GM23338 (cell line): ENCODE data around the gene BLOC1S6. TPM values are rescaled to one million over a fixed set of nuclear protein-coding genes. Genes with fewer than 3 reads are reported as not detected.

Experiments used
- ATAC-seq: fragments of 200-7000 bp; cut with Tn5 transposase; 3 replicates; pipeline ENCODE4 v1.9.1; 2020
- DNase-seq: peaks from one replicate; pipeline ENCODE4 v3.0.0-alpha.2; 2015; ENCODE audit warnings: low spot score
- H2AFZ ChIP-seq: fragments of 200-600 bp; sonication (generic); 2 replicates; pipeline ENCODE4 v1.8.0; 2016; ENCODE audit warnings: antibody characterized with exemption, mild to moderate bottlenecking, moderate library complexity
- H3F3A ChIP-seq: fragments of 200-600 bp; sonication (generic); replicated peaks from 2 replicates; pipeline ENCODE4 v1.8.0; 2017; ENCODE audit warnings: antibody characterized with exemption, mixed run types, low read depth
- H3K27ac ChIP-seq: fragments of 200-600 bp; sonication (generic); 2 replicates; pipeline ENCODE4 v1.6.1; 2016; ENCODE audit warnings: low read depth
- H3K27me3 ChIP-seq: fragments of 200-600 bp; sonication (generic); 2 replicates; pipeline ENCODE4 v1.8.0; 2016; ENCODE audit warnings: mild to moderate bottlenecking, mixed run types, moderate library complexity; ENCODE audit not compliant: insufficient read depth
- H3K36me3 ChIP-seq: fragments of 200-600 bp; sonication (generic); 2 replicates; pipeline ENCODE4 v1.8.0; 2016; ENCODE audit warnings: mild to moderate bottlenecking; ENCODE audit not compliant: insufficient read depth
- H3K4me1 ChIP-seq: fragments of 200-600 bp; sonication (generic); 2 replicates; pipeline ENCODE4 v1.8.0; 2016; ENCODE audit warnings: mild to moderate bottlenecking, moderate library complexity; ENCODE audit not compliant: insufficient read depth
- H3K4me2 ChIP-seq: fragments of 200-600 bp; sonication (generic); 2 replicates; pipeline ENCODE4 v1.7.1; 2017; ENCODE audit warnings: mixed run types
- H3K4me3 ChIP-seq: fragments of 200-600 bp; sonication (generic); 2 replicates; pipeline ENCODE4 v1.6.1; 2016; ENCODE audit warnings: mixed run types
- H3K79me2 ChIP-seq: fragments of 200-600 bp; sonication (generic); replicated peaks from 2 replicates; pipeline ENCODE4 v1.8.0; 2017; ENCODE audit warnings: mild to moderate bottlenecking; ENCODE audit not compliant: insufficient read depth
- H3K9me2 ChIP-seq: fragments of 200-600 bp; sonication (generic); 2 replicates; pipeline ENCODE4 v1.8.0; 2017; ENCODE audit not compliant: insufficient read depth
- H4K20me1 ChIP-seq: fragments of 200-600 bp; sonication (generic); replicated peaks from 2 replicates; pipeline ENCODE4 v1.8.0; 2017; ENCODE audit warnings: mild to moderate bottlenecking; ENCODE audit not compliant: insufficient read depth
- H3K27ac Mint-ChIP-seq: 2 replicates; pipeline ENCODE4 v1.8.0; 2020; ENCODE audit warnings: inconsistent platforms, mild to moderate bottlenecking, moderate library complexity, mixed read lengths
- H3K27me3 Mint-ChIP-seq: 3 replicates; pipeline ENCODE4 v1.8.0; 2022; ENCODE audit warnings: low read depth, mild to moderate bottlenecking, moderate library complexity, mixed read lengths, inconsistent platforms; ENCODE audit not compliant: insufficient read depth, poor library complexity
- H3K36me3 Mint-ChIP-seq: 3 replicates; pipeline ENCODE4 v1.8.0; 2021; ENCODE audit warnings: low read depth, mild to moderate bottlenecking, inconsistent platforms, moderate library complexity, mixed read lengths
- H3K4me1 Mint-ChIP-seq: 3 replicates; pipeline ENCODE4 v1.8.0; 2020; ENCODE audit warnings: mild to moderate bottlenecking, inconsistent platforms, mixed read lengths
- H3K4me3 Mint-ChIP-seq: 3 replicates; pipeline ENCODE4 v1.8.0; 2021; ENCODE audit warnings: moderate library complexity, mild to moderate bottlenecking, inconsistent platforms, mixed read lengths
- H3K9me3 Mint-ChIP-seq: 3 replicates; pipeline ENCODE4 v1.8.0; 2020; ENCODE audit warnings: moderate library complexity, mild to moderate bottlenecking, inconsistent platforms, mixed read lengths
- CREB1 ChIP-seq: fragments of 250-450 bp; sonication (Bioruptor Pico); IDR thresholded peaks from 2 replicates; pipeline ENCODE4 v1.5.0; 2020; ENCODE audit warnings: low read depth, mild to moderate bottlenecking, moderate library complexity
- EZH2 ChIP-seq: fragments of 200-600 bp; sonication (generic); IDR thresholded peaks from one replicate; pipeline ENCODE4 v1.8.0; 2017; ENCODE audit warnings: antibody characterized with exemption, mild to moderate bottlenecking, low read depth; ENCODE audit not compliant: unreplicated experiment
- EZH2phosphoT487 ChIP-seq: fragments of 200-600 bp; sonication (generic); IDR thresholded peaks from one replicate; pipeline ENCODE4 v1.8.1; 2018; ENCODE audit warnings: antibody characterized with exemption; ENCODE audit not compliant: unreplicated experiment
- JUNB ChIP-seq: IDR thresholded peaks from one replicate; pipeline ENCODE4 v1.6.1; 2016; ENCODE audit warnings: antibody characterized with exemption; ENCODE audit not compliant: unreplicated experiment
- NANOG ChIP-seq: IDR thresholded peaks from 2 replicates; pipeline ENCODE4 v1.6.1; 2016; ENCODE audit warnings: antibody characterized with exemption, borderline replicate concordance
- STAT1 ChIP-seq: IDR thresholded peaks from one replicate; pipeline ENCODE4 v1.6.1; 2016; ENCODE audit warnings: antibody characterized with exemption; ENCODE audit not compliant: unreplicated experiment
- ZNF114 ChIP-seq: fragments of 250-450 bp; sonication (Bioruptor Pico); IDR thresholded peaks from 2 replicates; pipeline ENCODE4 v1.5.0; 2020; ENCODE audit warnings: mild to moderate bottlenecking, moderate library complexity
- ZNF331 ChIP-seq: fragments of 250-450 bp; sonication (Bioruptor Pico); IDR thresholded peaks from 2 replicates; pipeline ENCODE4 v1.5.0; 2020; ENCODE audit warnings: low read depth, mild to moderate bottlenecking, moderate library complexity
- polyA plus RNA-seq: library from polyadenylated mRNA; unstranded; fragments of >200 nt; fragmentation: Nextera tagmentation; extraction: Ambion mirVana; gene quantifications from 2 replicates; pipeline ENCODE4 v1.2.1, GENCODE V29; 2016
- total RNA-seq: library from RNA; depleted of rRNA; stranded (reverse); fragments of >200 nt; shearing (Covaris generic); gene quantifications from 2 replicates; pipeline ENCODE4 v1.2.3, GENCODE V29; 2014
- TF ChIP-seq, protein P1 (sequence below), 2 experiments: fragments of 200-600 bp in 1 of 2; sonication (generic) in 1 of 2; conservative IDR thresholded peaks; 2 replicates each; pipeline versions ENCODE4 v1.5.1 to v1.6.1; 2016 to 2017; ENCODE audit warnings: antibody characterized with exemption in 2 of 2, low read depth in 2 of 2, mild to moderate bottlenecking in 2 of 2, moderate library complexity in 1 of 2
- TF ChIP-seq, protein P2 (sequence below): IDR thresholded peaks from 2 replicates; pipeline ENCODE4 v1.6.1; 2016; ENCODE audit warnings: antibody characterized with exemption
- TF ChIP-seq, protein P3 (sequence below): IDR thresholded peaks from one replicate; pipeline ENCODE4 v1.6.1; 2018; ENCODE audit warnings: antibody characterized with exemption; ENCODE audit not compliant: unreplicated experiment

BLOC1S6 gene
- total and polyA plus RNA-seq, 2 experiments from 2014 or later: 20.9 to 28.4 TPM

DNA sequence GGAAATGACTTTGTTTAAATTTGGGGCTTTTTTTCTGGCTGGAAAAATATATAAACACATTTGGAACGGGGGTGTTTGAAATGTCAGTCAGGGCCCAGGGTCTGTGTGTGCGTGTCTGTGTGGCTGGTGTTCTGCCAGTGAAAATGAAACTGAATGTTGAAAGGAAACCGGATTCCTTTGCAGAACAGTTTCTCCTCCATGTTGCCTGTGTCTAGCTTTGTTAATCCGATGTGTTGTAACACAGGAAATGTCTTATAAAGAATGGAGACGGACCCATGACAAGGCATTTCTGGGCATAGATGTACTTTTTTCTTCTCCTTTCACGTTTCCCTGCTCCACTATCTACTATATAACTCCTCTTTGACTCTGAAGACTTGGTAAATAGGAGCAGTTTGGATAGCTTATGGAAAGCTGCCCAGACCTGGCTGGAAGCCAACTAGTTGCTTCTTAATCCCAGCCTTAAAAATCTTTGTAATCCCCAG lies 50.4 kb downstream of the BLOC1S6 start (continued):
- no peak for TF ChIP-seq CREB1 (CRISPR knock-in tag)
- TF ChIP-seq STAT1: no peak
- TF ChIP-seq ZNF114 (CRISPR knock-in tag): no peak
- TF ChIP-seq JUNB: no peak
- TF ChIP-seq ZNF331 (CRISPR knock-in tag): no peak
- TF ChIP-seq NANOG: no peak
- TF ChIP-seq, protein P1, sequence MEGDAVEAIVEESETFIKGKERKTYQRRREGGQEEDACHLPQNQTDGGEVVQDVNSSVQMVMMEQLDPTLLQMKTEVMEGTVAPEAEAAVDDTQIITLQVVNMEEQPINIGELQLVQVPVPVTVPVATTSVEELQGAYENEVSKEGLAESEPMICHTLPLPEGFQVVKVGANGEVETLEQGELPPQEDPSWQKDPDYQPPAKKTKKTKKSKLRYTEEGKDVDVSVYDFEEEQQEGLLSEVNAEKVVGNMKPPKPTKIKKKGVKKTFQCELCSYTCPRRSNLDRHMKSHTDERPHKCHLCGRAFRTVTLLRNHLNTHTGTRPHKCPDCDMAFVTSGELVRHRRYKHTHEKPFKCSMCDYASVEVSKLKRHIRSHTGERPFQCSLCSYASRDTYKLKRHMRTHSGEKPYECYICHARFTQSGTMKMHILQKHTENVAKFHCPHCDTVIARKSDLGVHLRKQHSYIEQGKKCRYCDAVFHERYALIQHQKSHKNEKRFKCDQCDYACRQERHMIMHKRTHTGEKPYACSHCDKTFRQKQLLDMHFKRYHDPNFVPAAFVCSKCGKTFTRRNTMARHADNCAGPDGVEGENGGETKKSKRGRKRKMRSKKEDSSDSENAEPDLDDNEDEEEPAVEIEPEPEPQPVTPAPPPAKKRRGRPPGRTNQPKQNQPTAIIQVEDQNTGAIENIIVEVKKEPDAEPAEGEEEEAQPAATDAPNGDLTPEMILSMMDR (conservative IDR thresholded peaks at IDR 0.05; ENCODE audit: low read depth in 2 of 2): no peak

DNA sequence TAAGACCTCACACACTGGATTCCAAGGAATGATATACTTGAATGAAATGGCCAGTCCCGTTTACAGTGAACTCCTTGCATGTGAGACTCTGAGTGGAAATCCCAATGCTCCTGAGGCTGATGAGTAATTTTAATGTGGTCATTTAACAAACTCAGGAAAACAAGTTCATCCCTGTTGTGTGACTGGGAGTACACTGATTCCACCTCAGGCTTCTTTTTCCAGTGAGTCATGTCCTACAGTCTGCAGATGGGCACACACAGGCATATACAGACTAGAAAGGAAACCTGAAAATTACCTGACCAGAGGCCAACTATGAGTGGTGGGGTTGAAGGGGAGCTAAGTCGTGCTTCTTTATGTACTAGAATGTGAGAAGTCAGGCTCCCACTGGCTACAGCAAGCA lies 53.4 kb downstream of the BLOC1S6 start:
- TF ChIP-seq EZH2phosphoT487 (no peak), NANOG (no peak), JUNB (no peak), ZNF331 (CRISPR knock-in tag) (no peak), EZH2 (no peak), STAT1 (no peak), CREB1 (CRISPR knock-in tag) (no peak), ZNF114 (CRISPR knock-in tag) (no peak)
- TF ChIP-seq, protein P2, sequence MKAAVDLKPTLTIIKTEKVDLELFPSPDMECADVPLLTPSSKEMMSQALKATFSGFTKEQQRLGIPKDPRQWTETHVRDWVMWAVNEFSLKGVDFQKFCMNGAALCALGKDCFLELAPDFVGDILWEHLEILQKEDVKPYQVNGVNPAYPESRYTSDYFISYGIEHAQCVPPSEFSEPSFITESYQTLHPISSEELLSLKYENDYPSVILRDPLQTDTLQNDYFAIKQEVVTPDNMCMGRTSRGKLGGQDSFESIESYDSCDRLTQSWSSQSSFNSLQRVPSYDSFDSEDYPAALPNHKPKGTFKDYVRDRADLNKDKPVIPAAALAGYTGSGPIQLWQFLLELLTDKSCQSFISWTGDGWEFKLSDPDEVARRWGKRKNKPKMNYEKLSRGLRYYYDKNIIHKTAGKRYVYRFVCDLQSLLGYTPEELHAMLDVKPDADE: no peak
- TF ChIP-seq, protein P3, sequence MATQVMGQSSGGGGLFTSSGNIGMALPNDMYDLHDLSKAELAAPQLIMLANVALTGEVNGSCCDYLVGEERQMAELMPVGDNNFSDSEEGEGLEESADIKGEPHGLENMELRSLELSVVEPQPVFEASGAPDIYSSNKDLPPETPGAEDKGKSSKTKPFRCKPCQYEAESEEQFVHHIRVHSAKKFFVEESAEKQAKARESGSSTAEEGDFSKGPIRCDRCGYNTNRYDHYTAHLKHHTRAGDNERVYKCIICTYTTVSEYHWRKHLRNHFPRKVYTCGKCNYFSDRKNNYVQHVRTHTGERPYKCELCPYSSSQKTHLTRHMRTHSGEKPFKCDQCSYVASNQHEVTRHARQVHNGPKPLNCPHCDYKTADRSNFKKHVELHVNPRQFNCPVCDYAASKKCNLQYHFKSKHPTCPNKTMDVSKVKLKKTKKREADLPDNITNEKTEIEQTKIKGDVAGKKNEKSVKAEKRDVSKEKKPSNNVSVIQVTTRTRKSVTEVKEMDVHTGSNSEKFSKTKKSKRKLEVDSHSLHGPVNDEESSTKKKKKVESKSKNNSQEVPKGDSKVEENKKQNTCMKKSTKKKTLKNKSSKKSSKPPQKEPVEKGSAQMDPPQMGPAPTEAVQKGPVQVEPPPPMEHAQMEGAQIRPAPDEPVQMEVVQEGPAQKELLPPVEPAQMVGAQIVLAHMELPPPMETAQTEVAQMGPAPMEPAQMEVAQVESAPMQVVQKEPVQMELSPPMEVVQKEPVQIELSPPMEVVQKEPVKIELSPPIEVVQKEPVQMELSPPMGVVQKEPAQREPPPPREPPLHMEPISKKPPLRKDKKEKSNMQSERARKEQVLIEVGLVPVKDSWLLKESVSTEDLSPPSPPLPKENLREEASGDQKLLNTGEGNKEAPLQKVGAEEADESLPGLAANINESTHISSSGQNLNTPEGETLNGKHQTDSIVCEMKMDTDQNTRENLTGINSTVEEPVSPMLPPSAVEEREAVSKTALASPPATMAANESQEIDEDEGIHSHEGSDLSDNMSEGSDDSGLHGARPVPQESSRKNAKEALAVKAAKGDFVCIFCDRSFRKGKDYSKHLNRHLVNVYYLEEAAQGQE: no peak
- Histone ChIP-seq H3K4me3 (no peak overlapping the region), H4K20me1 (no peaks in the 10 kb centered on the region), H3K4me2 (no peak overlapping the region), H3K36me3 (no peaks in the 10 kb centered on the region), H3K27ac (no peak overlapping the region), H3F3A (no peaks in the 10 kb centered on the region), H2AFZ (no peak overlapping the region), H3K4me1 (peaks cover 3% of the 10 kb centered on the region; the same call in 1 of the 2 replicates), H3K79me2 (no peaks in the 10 kb centered on the region), H3K27me3 (peaks cover 19% of the 10 kb centered on the region), H3K9me2 (no peaks in the 10 kb centered on the region)
- Mint-ChIP-seq H3K9me3 (peaks cover 54% of the 10 kb centered on the region), H3K36me3 (no peaks in the 10 kb centered on the region; the same call in 2 of the 3 replicates), H3K4me3 (no peak overlapping the region), H3K27ac (no peak overlapping the region), H3K27me3 (peaks cover 5% of the 10 kb centered on the region), H3K4me1 (peaks cover under 1% of the 10 kb centered on the region; the same call in 1 of the 3 replicates)
- DNase-seq (no peak), ATAC-seq (no peak)
